Stomach (tissue), 9 donors: ENCODE data around the gene MKLN1. TPM values are rescaled to one million over a fixed set of nuclear protein-coding genes. Genes with fewer than 3 reads are reported as not detected.
A peak's percentile ranks its signal among the peaks of the same experiment; 100 is the strongest.

Experiments used
- DNase-seq, 2 donors: peaks; one replicate each; pipeline versions ENCODE4 v3.0.0 to v3.0.0-alpha.2; 2013 to 2019
- H3K27ac ChIP-seq, 5 donors: fragments of 200-600 bp in 4 of 5; sonication (generic) in 4 of 5; one replicate each; pipeline ENCODE4 v1.5.1; 2013 to 2019; ENCODE audit warnings: mild to moderate bottlenecking in 1 of 5, moderate library complexity in 1 of 5
- H3K27me3 ChIP-seq, 3 donors: fragments of 200-600 bp; sonication (generic); one replicate each; pipeline ENCODE4 v1.5.1; 2017 to 2019; ENCODE audit warnings: mixed run types in 1 of 3
- H3K36me3 ChIP-seq, 4 donors: fragments of 200-600 bp; sonication (generic); 1 replicate in 3 of 4; 2 replicates in 1 of 4; pipeline ENCODE4 v1.5.1; 2016 to 2019
- H3K4me1 ChIP-seq, 4 donors: fragments of 200-600 bp; sonication (generic); one replicate each; pipeline ENCODE4 v1.5.1; 2016 to 2019
- H3K4me3 ChIP-seq, 4 donors: fragments of 200-600 bp; sonication (generic) in 3 of 4; one replicate each; pipeline ENCODE4 v1.5.1; 2016 to 2019; ENCODE audit warnings: mild to moderate bottlenecking in 1 of 4
- H3K9me3 ChIP-seq, 4 donors: fragments of 200-600 bp; sonication (generic); one replicate each; pipeline ENCODE4 v1.5.1; 2016 to 2019
- EP300 ChIP-seq: sonication (generic); formaldehyde crosslinking; IDR thresholded peaks from one replicate; pipeline ENCODE4 v1.6.1; 2017; ENCODE audit warnings: antibody characterized with exemption
- POLR2A ChIP-seq, 4 donors: fragments of 450-650 bp; IDR thresholded peaks; one replicate each; pipeline ENCODE4 v1.6.1; 2016; ENCODE audit warnings: antibody characterized with exemption in 4 of 4, control low read depth in 2 of 4, mild to moderate bottlenecking in 1 of 4, moderate library complexity in 1 of 4
- POLR2AphosphoS5 ChIP-seq, 3 donors: sonication (generic); formaldehyde crosslinking; IDR thresholded peaks; one replicate each; pipeline ENCODE4 v1.6.1; 2016; ENCODE audit warnings: antibody characterized with exemption in 3 of 3
- WGBS, 5 donors: extraction: QIAGEN DNeasy Blood & Tissue Kit in 3 of 5; methylation state at CpG; one replicate each; pipeline versions ENCODE4 v1.1.5 to v1.1.7; 2013 to 2018; 5-methylcytosine and 5-hydroxymethylcytosine counted together
- intact Hi-C: fragments of 100-400 bp; cut with DNase I; formaldehyde crosslinking; loops from one replicate; pipeline ENCODE4 v1.15.1; 2023; ENCODE audit warnings: low total_unique reads
- polyA plus RNA-seq, 3 donors: library from polyadenylated mRNA; stranded (reverse); fragments of 200-250 nt; gene quantifications; one replicate each; pipeline ENCODE4 v1.2.3, GENCODE V29; 2013
- total RNA-seq, 5 donors: library from RNA; depleted of rRNA; stranded (reverse); fragments of >200 nt; gene quantifications; one replicate each; pipeline versions ENCODE4 v1.1.0 to v1.2.3, GENCODE V29; 2014 to 2016
- TF ChIP-seq, protein P1 (sequence below), 7 experiments: fragments of 450-650 bp in 4 of 7; fragments of 200-600 bp in 3 of 7; sonication (generic) in 3 of 7; IDR thresholded peaks; one replicate each; pipeline ENCODE4 v1.5.1; 2016 to 2019; ENCODE audit warnings: antibody characterized with exemption in 7 of 7, control low read depth in 2 of 7, mild to moderate bottlenecking in 1 of 7
- donor health status: healthy with polysubstance abuse.
- donor health status: Bipolar disorder and iron deficiency.
- donor health status: healthy.

Gene MKLN1
- total and polyA plus RNA-seq, 8 donors, result 9.4 to 147 (median 30.8) TPM

DNA sequence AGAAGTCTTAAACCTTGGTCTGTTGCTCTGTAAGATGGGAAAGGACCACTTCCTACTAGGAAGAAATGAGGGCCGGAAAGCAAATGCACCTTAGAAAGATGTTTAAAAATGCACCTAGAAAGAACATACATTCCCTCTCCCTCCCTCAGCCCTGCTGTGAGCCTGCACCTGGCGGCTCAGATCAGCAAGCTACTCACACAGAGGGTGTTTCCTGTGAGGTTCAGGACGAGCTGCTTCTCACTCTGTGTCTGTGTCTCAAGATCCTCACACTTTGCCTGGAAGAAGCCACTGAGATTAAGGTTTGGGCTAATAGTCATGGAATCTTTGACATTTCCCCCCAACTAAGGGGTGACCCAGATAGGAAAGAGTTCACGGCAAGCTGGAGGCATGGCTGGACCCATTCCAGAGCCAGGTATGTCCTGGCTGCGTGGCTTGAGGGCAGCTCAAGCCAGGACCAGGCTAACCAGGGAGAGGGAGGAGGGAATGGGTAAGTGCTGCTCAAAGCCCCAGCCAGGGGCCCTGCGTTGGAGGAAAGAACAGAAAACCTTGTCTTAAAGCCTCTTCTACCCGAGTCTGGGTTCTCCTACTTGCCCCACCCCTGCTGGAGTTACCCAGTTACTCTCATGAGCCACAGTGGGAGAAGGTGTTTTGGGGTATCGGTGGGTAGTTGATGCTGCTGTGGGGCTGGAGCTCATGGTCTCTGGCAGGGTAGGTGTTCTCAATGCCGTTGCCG lies 181.2 kb downstream of the MKLN1 start:
- Histone ChIP-seq H3K27ac (no peak overlapping the region), H3K9me3 (no peaks in the 10 kb centered on the region), H3K27me3 (no peaks in the 10 kb centered on the region), H3K36me3 (peaks cover 0 to 5% (median 0%) of the 10 kb centered on the region in 4 donors), H3K4me1 (peaks cover 12 to 27% (median 18%) of the 10 kb centered on the region in 4 donors), H3K4me3 (no peak overlapping the region)
- WGBS, 5 donors, result 69 to 85% (median 78%) methylated on average over 10 of the region's 10 CpGs
- intact Hi-C loops, result loop anchor here (5.0 kb wide), 1 partner anchor 143 kb away; no protein-coding TSS in a partner anchor
- DNase-seq, result no peak
- no peak for TF ChIP-seq POLR2A (IDR thresholded peaks at IDR 0.05)
- no peak for TF ChIP-seq POLR2AphosphoS5 (IDR thresholded peaks at IDR 0.05)
- no peak for TF ChIP-seq EP300
- TF ChIP-seq, protein P1, sequence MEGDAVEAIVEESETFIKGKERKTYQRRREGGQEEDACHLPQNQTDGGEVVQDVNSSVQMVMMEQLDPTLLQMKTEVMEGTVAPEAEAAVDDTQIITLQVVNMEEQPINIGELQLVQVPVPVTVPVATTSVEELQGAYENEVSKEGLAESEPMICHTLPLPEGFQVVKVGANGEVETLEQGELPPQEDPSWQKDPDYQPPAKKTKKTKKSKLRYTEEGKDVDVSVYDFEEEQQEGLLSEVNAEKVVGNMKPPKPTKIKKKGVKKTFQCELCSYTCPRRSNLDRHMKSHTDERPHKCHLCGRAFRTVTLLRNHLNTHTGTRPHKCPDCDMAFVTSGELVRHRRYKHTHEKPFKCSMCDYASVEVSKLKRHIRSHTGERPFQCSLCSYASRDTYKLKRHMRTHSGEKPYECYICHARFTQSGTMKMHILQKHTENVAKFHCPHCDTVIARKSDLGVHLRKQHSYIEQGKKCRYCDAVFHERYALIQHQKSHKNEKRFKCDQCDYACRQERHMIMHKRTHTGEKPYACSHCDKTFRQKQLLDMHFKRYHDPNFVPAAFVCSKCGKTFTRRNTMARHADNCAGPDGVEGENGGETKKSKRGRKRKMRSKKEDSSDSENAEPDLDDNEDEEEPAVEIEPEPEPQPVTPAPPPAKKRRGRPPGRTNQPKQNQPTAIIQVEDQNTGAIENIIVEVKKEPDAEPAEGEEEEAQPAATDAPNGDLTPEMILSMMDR (IDR thresholded peaks at IDR 0.05), result no peak

DNA sequence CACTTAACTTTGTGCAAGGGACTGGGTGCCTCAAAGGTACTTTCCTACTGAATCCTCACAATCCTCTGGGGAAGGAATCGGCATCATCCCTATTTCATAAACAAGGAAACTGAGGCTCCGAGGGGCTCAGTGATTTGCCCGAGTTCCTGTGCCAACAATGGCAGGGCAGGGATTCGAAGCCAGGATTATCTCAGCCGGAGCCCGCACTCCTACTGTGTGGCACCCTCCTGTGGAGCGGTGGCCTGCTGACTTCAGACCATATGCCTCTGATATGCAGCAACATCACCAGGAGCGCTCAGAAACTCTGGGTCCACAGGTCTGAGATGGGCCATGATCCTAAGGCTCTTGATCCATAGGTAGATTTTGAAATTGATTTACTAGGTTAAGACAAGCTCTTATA lies 182.1 kb downstream of the MKLN1 start:
- WGBS, 5 donors, result 91 to 95% (median 93%) methylated on average over 8 of the region's 8 CpGs
- no peaks in the 10 kb centered on the region for H3K27me3 ChIP-seq
- H3K9me3 ChIP-seq, result no peaks in the 10 kb centered on the region

DNA sequence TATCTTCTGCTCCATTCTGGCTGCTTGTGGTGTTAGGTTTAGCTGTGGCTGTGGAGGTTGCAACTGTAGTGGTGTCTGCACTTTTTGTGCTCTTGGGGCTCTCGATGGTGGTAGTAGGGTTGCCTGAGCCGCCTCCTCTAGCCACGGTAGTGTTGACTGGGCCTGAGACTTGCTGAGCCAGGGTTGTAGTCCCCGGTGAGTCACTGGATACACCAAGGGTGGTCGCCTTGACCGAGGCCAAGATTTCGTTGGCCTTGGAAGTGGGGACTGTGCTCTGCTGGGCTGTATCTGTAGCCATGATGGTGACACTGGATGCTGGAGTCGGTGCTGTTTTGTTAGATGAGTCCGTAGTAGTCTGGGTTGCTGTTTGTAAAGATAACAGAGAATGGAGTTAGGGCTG lies 183.4 kb downstream of the MKLN1 start:
- H3K27ac ChIP-seq, result peak overlapping the region in 1 of 5 donors; percentile 10

More for the DNA sequence above, 182.1 kb downstream of the MKLN1 start:
- H3K4me1 ChIP-seq, result peaks cover 12 to 25% (median 18%) of the 10 kb centered on the region in 4 donors
- no peak overlapping the region for H3K4me3 ChIP-seq
- TF ChIP-seq POLR2A (IDR thresholded peaks at IDR 0.05), result no peak
- no peak for TF ChIP-seq POLR2AphosphoS5 (IDR thresholded peaks at IDR 0.05)
- intact Hi-C loops, result loop anchor here (5.0 kb wide), 1 partner anchor 143 kb away; no protein-coding TSS in a partner anchor
- no peak overlapping the region for H3K27ac ChIP-seq
- H3K36me3 ChIP-seq, result peaks cover 0 to 5% (median 0%) of the 10 kb centered on the region in 4 donors
- DNase-seq, result no peak

DNA sequence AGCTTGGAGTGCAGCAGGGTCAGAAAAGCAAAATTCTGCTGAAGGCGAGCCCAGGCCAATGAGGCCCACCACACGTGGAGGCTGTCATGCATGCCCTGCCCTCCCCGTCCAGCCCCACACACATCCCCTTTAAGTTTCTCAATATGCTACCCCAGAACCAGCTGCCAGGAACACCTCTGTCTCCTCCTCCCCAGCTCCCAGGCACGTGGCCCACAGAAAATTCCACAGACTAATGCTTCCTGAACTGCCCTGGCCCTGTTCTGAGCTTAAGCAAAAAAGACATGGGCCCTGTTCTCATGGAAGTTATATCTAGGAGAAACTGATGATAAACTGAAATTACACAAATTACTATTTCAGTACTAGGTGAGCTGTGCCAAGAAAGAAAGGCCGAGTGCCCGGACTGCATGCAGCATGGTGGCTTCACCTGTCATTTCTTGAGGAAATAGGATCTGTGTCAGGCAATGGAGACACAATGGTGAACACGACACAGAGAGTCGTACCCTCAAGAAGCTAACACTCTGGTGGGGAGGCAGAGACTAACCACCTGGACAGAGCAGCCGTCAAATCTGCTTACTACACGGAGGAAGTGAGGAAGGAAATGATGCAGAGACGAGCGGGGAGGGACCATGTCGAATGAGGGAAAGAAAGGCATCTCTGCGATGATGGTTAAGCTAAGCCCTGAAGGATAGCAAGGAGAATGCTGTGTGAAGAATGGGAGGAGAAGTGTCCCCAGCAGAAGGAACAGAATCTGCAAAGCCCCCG lies 184.3 kb downstream of the MKLN1 start:
- intact Hi-C loops, result no loop called here
- WGBS, 5 donors, result 70 to 79% (median 78%) methylated on average over 15 of the region's 15 CpGs
- H3K4me3 ChIP-seq, result no peak overlapping the region
- no peaks in the 10 kb centered on the region for H3K9me3 ChIP-seq
- H3K4me1 ChIP-seq, result peaks cover 12 to 18% (median 14%) of the 10 kb centered on the region in 4 donors
- peak overlapping the region in 2 of 5 donors; percentile 10 to 47 for H3K27ac ChIP-seq
- TF ChIP-seq POLR2AphosphoS5 (IDR thresholded peaks at IDR 0.05) (no peak), EP300 (no peak), POLR2A (IDR thresholded peaks at IDR 0.05) (no peak)
- TF ChIP-seq, protein P1 (IDR thresholded peaks at IDR 0.05), result no peak
- peaks cover 0 to 5% (median 0%) of the 10 kb centered on the region in 4 donors for H3K36me3 ChIP-seq
- DNase-seq, result no peak
- no peaks in the 10 kb centered on the region for H3K27me3 ChIP-seq

More for the DNA sequence above, 183.4 kb downstream of the MKLN1 start:
- intact Hi-C loops, result no loop called here
- Histone ChIP-seq H3K9me3 (no peaks in the 10 kb centered on the region), H3K27me3 (no peaks in the 10 kb centered on the region), H3K4me1 (peaks cover 12 to 25% (median 18%) of the 10 kb centered on the region in 4 donors), H3K36me3 (peaks cover 0 to 5% (median 0%) of the 10 kb centered on the region in 4 donors), H3K4me3 (no peak overlapping the region)
- 74 to 91% (median 83%) methylated on average over 8 to 9 of the region's 9 CpGs for WGBS, 5 donors
- no peak for DNase-seq
- TF ChIP-seq, protein P1 (IDR thresholded peaks at IDR 0.05), result no peak
- no peak for TF ChIP-seq POLR2AphosphoS5 (IDR thresholded peaks at IDR 0.05)
- TF ChIP-seq EP300, result no peak
- no peak for TF ChIP-seq POLR2A (IDR thresholded peaks at IDR 0.05)
